H1 (cell line): ENCODE data around the gene IAH1. TPM values are rescaled to one million over a fixed set of nuclear protein-coding genes. Genes with fewer than 3 reads are reported as not detected.

Source experiments
- CTCF ChIA-PET: fragments of 300-600 bp; sonication (Branson Sonifier 250); formaldehyde crosslinking; loops from one replicate; lab custom pipeline; 2021; ENCODE audit not compliant: partially characterized antibody; lab: Charles Lee
- POLR2A ChIA-PET: fragments of 300-600 bp; sonication (Branson Sonifier 250); formaldehyde crosslinking; loops from one replicate; lab custom pipeline; 2021; ENCODE audit warnings: inconsistent platforms; ENCODE audit not compliant: partially characterized antibody; lab: Charles Lee
- DNase-seq, 2 experiments: peaks; one replicate each; pipeline versions ENCODE4 v3.0.0 to v3.0.0-alpha.2; 2010 to 2022; ENCODE audit warnings: low spot score in 2 of 2, low read depth in 1 of 2, mixed read lengths in 1 of 2
- FAIRE-seq: peaks from 2 replicates; lab custom pipeline; 2011; peaks lifted over from hg19 to GRCh38; lab: Jason Lieb, UNC
- H2AFZ ChIP-seq: 2 replicates; pipeline ENCODE4 v1.8.1; 2012; ENCODE audit warnings: low read length, inconsistent platforms
- H2AK5ac ChIP-seq: 2 replicates; pipeline ENCODE4 v1.6.1; 2013; ENCODE audit warnings: low read depth, low read length
- H2BK120ac ChIP-seq: replicated peaks from 2 replicates; pipeline ENCODE3; 2013; ENCODE audit warnings: low read depth, low read length, inconsistent platforms
- H2BK12ac ChIP-seq: 2 replicates; pipeline ENCODE4 v1.6.1; 2013; ENCODE audit warnings: low read depth, low read length
- H2BK15ac ChIP-seq: 2 replicates; pipeline ENCODE4 v1.6.1; 2013; ENCODE audit warnings: low read length
- H2BK20ac ChIP-seq: 2 replicates; pipeline ENCODE4 v1.6.1; 2013; ENCODE audit warnings: low read length
- H2BK5ac ChIP-seq: 2 replicates; pipeline ENCODE4 v1.6.1; 2013; ENCODE audit warnings: low read depth, low read length
- H3K14ac ChIP-seq: 2 replicates; pipeline ENCODE4 v1.6.1; 2013; ENCODE audit warnings: inconsistent platforms; ENCODE audit not compliant: insufficient read length
- H3K18ac ChIP-seq: 2 replicates; pipeline ENCODE4 v1.6.1; 2013; ENCODE audit warnings: low read length; ENCODE audit errors: extremely low read depth
- H3K23ac ChIP-seq: 2 replicates; pipeline ENCODE4 v1.6.1; 2013; ENCODE audit warnings: inconsistent platforms; ENCODE audit not compliant: insufficient read length
- H3K23me2 ChIP-seq: 2 replicates; pipeline ENCODE4 v1.6.1; 2013; ENCODE audit warnings: low read depth, low read length
- H3K27ac ChIP-seq: 2 replicates; pipeline ENCODE4 v1.6.1; 2011; ENCODE audit warnings: low read depth, low read length, inconsistent platforms
- H3K27me3 ChIP-seq, 4 experiments: replicated peaks in 1 of 4; 1 replicate in 1 of 4; 2 replicates in 3 of 4; pipeline versions ENCODE4 v1.6.1 to v1.8.1; 2011 to 2013; ENCODE audit warnings: low read length in 3 of 4, mild to moderate bottlenecking in 3 of 4, inconsistent platforms in 2 of 4, mixed read lengths in 2 of 4, moderate library complexity in 1 of 4; ENCODE audit not compliant: control insufficient read depth in 3 of 4, insufficient read depth in 3 of 4; ENCODE audit errors: extremely low read depth in 1 of 4
- H3K36me3 ChIP-seq, 4 experiments: 2 replicates each; pipeline versions ENCODE4 v1.6.1 to v1.8.1; 2011 to 2013; ENCODE audit warnings: mild to moderate bottlenecking in 4 of 4, low read length in 3 of 4, moderate library complexity in 2 of 4, control low read depth in 1 of 4, inconsistent platforms in 1 of 4; ENCODE audit not compliant: insufficient read depth in 4 of 4, control insufficient read depth in 2 of 4
- H3K4ac ChIP-seq: replicated peaks from 2 replicates; pipeline ENCODE3; 2013; ENCODE audit warnings: low read length, low read depth, mixed read lengths, inconsistent platforms; ENCODE audit not compliant: insufficient read length
- H3K4me1 ChIP-seq, 4 experiments: replicated peaks in 1 of 4; 1 replicate in 1 of 4; 2 replicates in 3 of 4; pipeline versions ENCODE4 v1.6.1 to v1.8.1; 2011 to 2013; ENCODE audit warnings: low read length in 3 of 4, inconsistent platforms in 2 of 4, mixed read lengths in 1 of 4; ENCODE audit not compliant: insufficient read depth in 4 of 4, control insufficient read depth in 3 of 4
- H3K4me2 ChIP-seq, 2 experiments: 2 replicates each; pipeline versions ENCODE4 v1.6.1 to v1.8.1; 2011 to 2013; ENCODE audit warnings: low read depth in 2 of 2, low read length in 2 of 2, control low read depth in 1 of 2, inconsistent platforms in 1 of 2, mild to moderate bottlenecking in 1 of 2; ENCODE audit not compliant: insufficient read depth in 1 of 2
- H3K4me3 ChIP-seq, 4 experiments: fragments of 200-600, 300-600 bp in 1 of 4; sonication (generic), shearing (Covaris generic), sonication (Bioruptor Twin) in 1 of 4; 2 replicates each; pipeline versions ENCODE4 v1.5.1 to v1.8.1; 2011 to 2016; ENCODE audit warnings: low read length in 4 of 4, low read depth in 3 of 4, control low read depth in 2 of 4, inconsistent platforms in 2 of 4, mild to moderate bottlenecking in 2 of 4, mixed read lengths in 1 of 4, moderate library complexity in 1 of 4; ENCODE audit not compliant: insufficient read depth in 2 of 4; ENCODE audit errors: extremely low read depth in 1 of 4
- H3K56ac ChIP-seq: replicated peaks from 2 replicates; pipeline ENCODE3; 2013; ENCODE audit warnings: low read depth, mild to moderate bottlenecking, mixed read lengths, low read length, inconsistent platforms; ENCODE audit not compliant: insufficient read length
- H3K79me1 ChIP-seq: 2 replicates; pipeline ENCODE4 v1.6.1; 2013; ENCODE audit warnings: low read depth, low read length, control low read depth
- H3K79me2 ChIP-seq, 2 experiments: 2 replicates each; pipeline versions ENCODE4 v1.6.1 to v1.8.1; 2012 to 2013; ENCODE audit warnings: low read length in 2 of 2, mild to moderate bottlenecking in 2 of 2, inconsistent platforms in 1 of 2; ENCODE audit not compliant: insufficient read depth in 2 of 2, control insufficient read depth in 1 of 2
- H3K9ac ChIP-seq, 4 experiments: replicated peaks in 1 of 4; 1 replicate in 1 of 4; 2 replicates in 3 of 4; pipeline versions ENCODE4 v1.6.1 to v1.8.1; 2011 to 2013; ENCODE audit warnings: low read depth in 3 of 4, low read length in 3 of 4, control low read depth in 2 of 4, mild to moderate bottlenecking in 2 of 4, moderate library complexity in 2 of 4, inconsistent platforms in 1 of 4; ENCODE audit errors: extremely low read depth in 1 of 4
- H3K9me3 ChIP-seq, 2 experiments: 2 replicates each; pipeline versions ENCODE4 v1.6.1 to v1.8.1; 2012 to 2013; ENCODE audit warnings: mild to moderate bottlenecking in 2 of 2, moderate library complexity in 2 of 2, control low read depth in 1 of 2, inconsistent platforms in 1 of 2, low read depth in 1 of 2, low read length in 1 of 2, mixed read lengths in 1 of 2; ENCODE audit not compliant: insufficient read depth in 2 of 2
- H4K20me1 ChIP-seq, 2 experiments: replicated peaks in 1 of 2; 2 replicates each; pipeline versions ENCODE3 to v1.8.1; 2011 to 2013; ENCODE audit warnings: inconsistent platforms in 2 of 2, low read length in 2 of 2, mild to moderate bottlenecking in 1 of 2; ENCODE audit not compliant: insufficient read depth in 2 of 2, control insufficient read depth in 1 of 2
- H4K5ac ChIP-seq: 2 replicates; pipeline ENCODE4 v1.6.1; 2013; ENCODE audit warnings: low read length, low read depth, mixed read lengths, inconsistent platforms; ENCODE audit not compliant: insufficient read length
- H4K8ac ChIP-seq: 2 replicates; pipeline ENCODE4 v1.8.0; 2013; ENCODE audit warnings: mild to moderate bottlenecking, moderate library complexity, low read length, inconsistent platforms; ENCODE audit not compliant: insufficient read depth; ENCODE audit errors: extremely low read depth
- H4K91ac ChIP-seq: replicated peaks from 2 replicates; pipeline ENCODE3; 2013; ENCODE audit warnings: low read length, mixed read lengths, inconsistent platforms; ENCODE audit not compliant: insufficient read length
- ASH2L ChIP-seq: fragments of 200-600, 300-600 bp; sonication (generic); IDR thresholded peaks from one replicate; pipeline ENCODE4 v1.7.1; 2017; ENCODE audit warnings: low read length
- BACH1 ChIP-seq: IDR thresholded peaks from 2 replicates; pipeline ENCODE4 v1.6.1; 2012; ENCODE audit warnings: low read length, improper control_type of control experiment
- BRCA1 ChIP-seq: IDR thresholded peaks from 2 replicates; pipeline ENCODE4 v1.6.1; 2012; ENCODE audit warnings: low read depth, low read length, improper control_type of control experiment
- CBX8 ChIP-seq: fragments of 300-800, 300-1000 bp; sonication (generic); IDR thresholded peaks from 2 replicates; pipeline ENCODE4 v1.7.1; 2016; ENCODE audit warnings: low read depth, low read length, borderline replicate concordance
- FOSL1 ChIP-seq: IDR thresholded peaks from 2 replicates; pipeline ENCODE4 v1.6.1; 2011; ENCODE audit warnings: mild to moderate bottlenecking, low read depth, low read length, moderate library complexity; ENCODE audit not compliant: insufficient read depth
- JUN ChIP-seq: IDR thresholded peaks from 2 replicates; pipeline ENCODE4 v1.6.1; 2011; ENCODE audit warnings: low read depth, mild to moderate bottlenecking, improper control_type of control experiment, low read length
- MAFK ChIP-seq: IDR thresholded peaks from 2 replicates; pipeline ENCODE4 v1.6.1; 2012; ENCODE audit warnings: low read depth, mild to moderate bottlenecking, improper control_type of control experiment, low read length
- MAX ChIP-seq: IDR thresholded peaks from 2 replicates; pipeline ENCODE4 v1.6.1; 2012; ENCODE audit warnings: inconsistent platforms
- POLR2AphosphoS5 ChIP-seq: IDR thresholded peaks from 2 replicates; pipeline ENCODE4 v1.6.1; 2011; ENCODE audit warnings: low read depth, low read length
- RFX5 ChIP-seq: IDR thresholded peaks from 2 replicates; pipeline ENCODE4 v1.6.1; 2011; ENCODE audit warnings: low read depth, low read length, improper control_type of control experiment, borderline replicate concordance
- SIN3A ChIP-seq, 2 experiments: IDR thresholded peaks in 1 of 2; conservative IDR thresholded peaks in 1 of 2; 2 replicates each; pipeline ENCODE4 v1.6.1; 2011 to 2012; ENCODE audit warnings: low read length in 2 of 2, improper control_type of control experiment in 1 of 2, low read depth in 1 of 2, mild to moderate bottlenecking in 1 of 2
- TAF1 ChIP-seq: IDR thresholded peaks from 2 replicates; pipeline ENCODE4 v1.6.1; 2011; ENCODE audit warnings: mild to moderate bottlenecking, low read depth, low read length
- WGBS, 2 experiments: shearing (Covaris generic) in 1 of 2; methylation state at CpG; one replicate each; pipeline versions ENCODE4 v1.1.6 to v1.1.7; 2013 to 2015; ENCODE audit warnings: low lambda C conversion rate in 2 of 2, mixed read lengths in 2 of 2, inconsistent platforms in 1 of 2, low coverage in 1 of 2, missing lambda C conversion rate in 1 of 2; ENCODE audit not compliant: insufficient replicate concordance in 2 of 2, insufficient coverage in 1 of 2, insufficient read length in 1 of 2; ENCODE audit errors: extremely low coverage in 1 of 2, missing lambda C conversion rate in 1 of 2; 5-methylcytosine and 5-hydroxymethylcytosine counted together
- polyA plus RNA-seq, 7 experiments: library from polyadenylated mRNA; depleted of rRNA in 3 of 7; stranded (reverse) in 5 of 7; unstranded in 2 of 7; fragments of >200 nt in 5 of 7; fragments of 200-250 nt in 2 of 7; gene quantifications; 1 replicate in 5 of 7; 2 replicates in 1 of 7; 4 replicates in 1 of 7; pipeline versions ENCODE4 v1.2.1 to v1.2.3, GENCODE V29; 2011 to 2013; ENCODE audit warnings: missing spikeins in 2 of 7, mixed read lengths in 2 of 7
- total RNA-seq: library from RNA; stranded (reverse); fragmentation: NEBNext Ultra II Directional; extraction: Animal tissue kit (Norgen Biotek cat#: 25700); gene quantifications from 2 replicates; pipeline ENCODE4 v1.2.1, GENCODE V29; 2021

Gene IAH1
- total and polyA plus RNA-seq, 2 of the 8 experiments (the other 6 are each of a cell fraction or from before 2014, with no cell fraction given): 15.1 to 21.5 TPM

GRCh38 chr2:9445089-9445488 is 29.3 kb upstream of the IAH1 start:
- POLR2A ChIA-PET: no interaction called here
- Histone ChIP-seq H3K4ac (no peak overlapping the region), H4K5ac (no peak overlapping the region), H3K4me2 (no peak overlapping the region), H3K56ac (no peak overlapping the region), H2AK5ac (no peak overlapping the region), H3K27ac (no peak overlapping the region), H2BK120ac (no peak overlapping the region), H4K20me1 (peaks cover 0 to 3% of the 10 kb centered on the region in 2 experiments), H4K91ac (no peak overlapping the region), H3K27me3 (no peaks in the 10 kb centered on the region; a peak in 1 of 7 replicates), H3K14ac (no peak overlapping the region), H3K9ac (no peak overlapping the region), H2BK5ac (no peak overlapping the region), H3K79me1 (no peaks in the 10 kb centered on the region; the same call in 1 of the 2 replicates), H2BK15ac (no peak overlapping the region), H4K8ac (no peak overlapping the region), H3K36me3 (peaks cover 8 to 72% (median 45%) of the 10 kb centered on the region in 4 experiments), H3K4me3 (no peak overlapping the region), H3K4me1 (no peaks in the 10 kb centered on the region), H2AFZ (no peak overlapping the region), H3K9me3 (no peaks in the 10 kb centered on the region), H2BK12ac (no peak overlapping the region), H3K23ac (no peak overlapping the region), H3K18ac (no peak overlapping the region), H2BK20ac (no peak overlapping the region), H3K23me2 (no peaks in the 10 kb centered on the region), H3K79me2 (no peaks in the 10 kb centered on the region)
- WGBS, 2 experiments: 93% methylated on average over 7 of the region's 7 CpGs; no CpG with 5 or more reads in 1 of the 2 experiments
- CTCF ChIA-PET: interaction anchor here (1.2 kb wide), 1 partner anchor 9 kb away, joined by 3 read pairs; no protein-coding TSS in a partner anchor
- TF ChIP-seq CBX8 (no peak), ASH2L (no peak), BRCA1 (no peak), POLR2AphosphoS5 (no peak), MAX (no peak), SIN3A (conservative IDR thresholded peaks at IDR 0.05 in 1 of 2, IDR thresholded peaks at IDR 0.05 in 1 of 2; ENCODE audit: low read depth in 1 of 2, low read length in 2 of 2) (no peak), FOSL1 (no peak), TAF1 (no peak), RFX5 (no peak), MAFK (no peak), BACH1 (no peak), JUN (no peak)
- DNase-seq (no peak), FAIRE-seq (no peak)
